NCI-H748 (cell line): ENCODE results near the gene DDX10.
"Not testable (repeated sequence)": the region's sequence is repeated elsewhere in the genome, so short reads cannot be mapped to it uniquely, and the experiment has no call there.

Experiments
- DNase-seq: peaks from one replicate; lab custom pipeline; 2025; ENCODE audit not compliant: unreplicated experiment; lab: John Stamatoyannopoulos, UW

DDX10 gene

DNA sequence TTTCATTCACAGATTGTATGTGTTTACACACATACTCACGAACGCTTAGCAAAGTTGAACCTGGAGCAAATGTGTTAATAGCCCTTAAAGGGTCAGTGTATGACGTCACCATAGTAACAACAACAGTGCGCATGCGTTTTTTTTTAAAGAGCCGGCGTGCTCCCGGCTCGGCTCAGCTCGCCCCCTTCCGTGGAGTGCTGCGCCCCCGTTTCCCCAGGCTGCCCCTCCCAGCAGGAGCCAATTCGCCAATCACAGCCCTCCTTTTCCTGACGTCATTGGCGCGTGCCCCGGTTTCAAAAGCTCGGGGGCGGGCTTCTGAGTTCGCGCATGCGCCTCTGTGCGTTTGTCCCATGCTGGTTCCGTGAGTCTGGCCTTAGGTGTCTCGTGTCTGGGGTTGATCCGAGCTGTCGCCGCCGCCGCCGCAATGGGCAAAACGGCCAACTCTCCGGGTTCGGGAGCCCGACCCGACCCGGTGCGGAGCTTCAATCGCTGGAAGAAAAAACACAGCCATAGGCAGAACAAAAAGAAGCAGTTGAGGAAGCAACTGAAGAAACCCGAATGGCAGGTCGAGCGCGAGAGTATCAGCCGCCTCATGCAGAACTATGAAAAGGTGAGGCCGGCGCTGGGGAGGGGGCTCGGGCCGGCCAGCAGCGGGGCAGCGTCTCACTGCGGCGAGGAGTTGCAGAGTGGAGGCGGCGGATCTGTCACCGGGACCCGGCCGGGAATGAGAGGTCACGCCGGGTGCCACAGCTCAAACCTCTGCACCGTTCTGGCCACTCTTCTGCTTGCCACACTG, at the start of gene DDX10:
TSS of gene DDX10 (plus strand) at position 340 of the 796 bp plus-strand sequence. CDS start at position 425, 85 bp downstream.
- peak; percentile 94 for DNase-seq

DNA sequence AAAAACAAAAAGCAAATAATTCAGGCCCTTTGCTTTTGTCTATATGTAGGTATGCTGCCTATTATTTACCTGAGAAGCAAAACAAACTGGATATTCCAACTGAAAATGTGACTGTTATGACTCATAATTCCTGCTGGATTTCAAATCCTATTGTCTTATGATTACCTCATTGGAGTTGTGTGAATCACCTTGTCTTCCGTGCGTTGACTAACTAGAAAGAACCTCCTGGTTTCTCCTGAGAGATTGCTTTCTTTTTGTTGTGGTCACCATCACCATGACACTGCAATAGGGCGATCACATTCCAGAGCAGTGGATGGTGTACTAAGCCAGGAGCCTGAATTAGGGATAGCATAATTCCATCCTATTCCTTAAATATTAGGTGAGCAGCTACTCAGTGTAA, 48.3 kb upstream of the DDX10 start:
- no peak for DNase-seq

DNA sequence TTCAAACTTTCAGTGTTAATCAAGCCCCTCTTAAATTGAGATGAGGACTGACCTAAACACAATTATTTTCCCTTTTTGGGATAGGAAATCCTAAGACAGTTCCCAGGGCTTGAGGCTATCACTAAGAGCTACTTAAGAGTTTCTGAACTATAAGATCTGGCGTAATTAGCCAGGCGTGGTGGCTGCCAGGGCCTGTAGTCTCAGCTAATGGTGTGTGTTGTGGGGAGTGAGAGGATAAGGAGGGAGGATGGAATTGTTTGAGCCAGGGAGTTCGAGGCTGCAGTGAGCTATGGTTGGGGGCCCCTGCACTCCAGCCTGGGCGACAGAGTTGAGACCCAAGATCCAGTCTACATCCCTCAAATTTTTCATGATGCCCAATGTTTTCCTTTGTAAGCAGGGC, 47.8 kb upstream of the DDX10 start:
- no peak for DNase-seq

DNA sequence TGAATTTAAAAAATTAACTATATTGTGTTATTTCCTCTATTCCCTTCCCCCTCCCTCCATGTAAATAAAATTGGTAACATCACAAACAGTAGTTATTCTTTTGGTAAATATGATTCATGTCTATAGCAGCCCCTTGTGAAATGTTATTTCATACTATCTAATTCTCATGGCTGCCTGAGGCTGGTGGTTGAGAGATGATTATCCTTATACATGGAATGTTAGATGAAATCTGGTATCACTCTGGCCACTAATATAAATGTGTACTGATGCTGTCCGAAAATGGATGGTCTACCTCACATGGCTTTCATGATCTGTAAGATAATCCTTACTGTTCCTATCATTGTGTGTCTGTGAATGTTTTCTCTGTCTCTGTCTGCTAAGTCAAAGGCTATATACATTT, 46.3 kb upstream of the DDX10 start:
- no peak for DNase-seq

GRCh38 chr11:108620958-108621772, 43.7 kb upstream of the DDX10 start:
- DNase-seq, result no peak

DNA sequence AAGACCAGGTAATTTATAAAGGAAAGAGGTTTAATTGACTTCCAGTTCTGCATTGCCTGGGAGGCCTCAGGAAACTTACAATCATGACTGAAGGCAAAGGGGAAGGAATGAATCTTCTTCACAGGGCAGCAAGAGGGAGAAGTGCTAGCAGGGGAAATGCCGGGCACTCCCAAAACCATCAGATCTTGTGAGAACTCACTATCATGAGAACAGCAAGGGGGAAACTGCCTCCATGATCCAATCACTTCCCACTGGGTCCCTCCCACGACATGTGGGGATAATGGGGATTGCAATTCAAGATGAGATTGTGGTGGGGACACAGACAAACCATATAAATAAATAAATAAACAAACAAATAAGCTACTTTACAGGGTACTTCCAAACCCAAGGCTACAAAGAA, 42.5 kb upstream of the DDX10 start:
- no peak for DNase-seq

DNA sequence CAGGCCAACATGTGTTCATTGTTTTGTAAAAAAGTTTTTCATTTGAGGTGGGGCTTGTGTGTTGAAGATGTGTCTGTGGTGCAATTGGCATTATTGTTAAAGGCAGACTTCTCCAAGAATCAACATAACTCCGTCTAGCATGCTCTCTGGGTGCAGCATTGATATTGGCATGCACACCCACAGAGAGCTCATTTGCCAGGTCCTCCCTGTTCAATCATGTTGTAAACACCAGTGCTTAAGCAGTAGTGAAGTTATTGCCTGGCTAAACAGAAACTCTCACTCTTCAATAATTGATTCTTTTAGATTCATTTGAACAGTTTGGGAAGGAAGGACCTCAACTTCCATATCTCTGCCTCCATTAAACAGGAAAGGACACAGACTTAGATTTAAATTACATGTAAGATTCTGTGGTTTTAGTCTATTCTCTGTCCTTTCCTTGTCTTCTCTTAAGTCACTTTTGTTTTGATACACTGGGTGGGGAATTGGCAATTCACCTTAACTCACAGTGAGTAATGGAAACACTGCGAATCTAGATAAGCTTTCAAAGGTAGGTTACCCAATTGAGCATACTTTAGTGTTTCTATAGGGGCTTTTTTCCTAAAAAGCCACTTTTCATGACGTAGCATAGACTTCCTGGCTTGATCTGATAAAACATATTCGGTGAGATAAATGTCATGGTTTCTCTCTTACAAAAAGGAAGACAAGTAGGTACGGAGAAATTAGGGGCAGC, 40.5 kb upstream of the DDX10 start:
- no peak for DNase-seq

GRCh38 chr11:108628326-108628725, 36.5 kb upstream of the DDX10 start:
- DNase-seq, result no peak

GRCh38 chr11:108628812-108629211, 36.1 kb upstream of the DDX10 start:
- no peak for DNase-seq

DNA sequence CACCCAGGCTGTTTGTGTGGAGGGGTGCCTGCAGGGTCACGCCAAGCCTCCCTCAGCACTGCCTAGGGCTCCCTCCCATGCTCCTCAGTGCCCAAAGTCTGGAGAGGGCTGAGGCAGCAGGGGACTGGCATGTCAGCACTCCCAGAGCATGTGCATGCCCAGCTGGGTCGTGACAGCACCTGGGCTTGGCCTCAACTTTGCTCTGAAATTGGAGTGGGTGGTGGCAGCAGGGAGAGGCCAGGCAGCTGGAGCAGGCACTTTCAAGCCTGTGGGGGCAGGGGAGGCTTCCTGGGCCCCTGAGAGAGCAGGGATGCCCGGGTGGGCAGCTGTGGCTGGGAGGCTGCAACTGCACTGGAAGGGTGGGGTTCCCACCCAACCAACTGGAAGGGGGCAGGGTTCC, 35.6 kb upstream of the DDX10 start:
- DNase-seq, result no peak

GRCh38 chr11:108632041-108632704, 32.7 kb upstream of the DDX10 start:
- DNase-seq, result no peak

GRCh38 chr11:108635106-108635505, 29.8 kb upstream of the DDX10 start:
- DNase-seq, result no peak

GRCh38 chr11:108636222-108636621, 28.6 kb upstream of the DDX10 start:
- no peak for DNase-seq

DNA sequence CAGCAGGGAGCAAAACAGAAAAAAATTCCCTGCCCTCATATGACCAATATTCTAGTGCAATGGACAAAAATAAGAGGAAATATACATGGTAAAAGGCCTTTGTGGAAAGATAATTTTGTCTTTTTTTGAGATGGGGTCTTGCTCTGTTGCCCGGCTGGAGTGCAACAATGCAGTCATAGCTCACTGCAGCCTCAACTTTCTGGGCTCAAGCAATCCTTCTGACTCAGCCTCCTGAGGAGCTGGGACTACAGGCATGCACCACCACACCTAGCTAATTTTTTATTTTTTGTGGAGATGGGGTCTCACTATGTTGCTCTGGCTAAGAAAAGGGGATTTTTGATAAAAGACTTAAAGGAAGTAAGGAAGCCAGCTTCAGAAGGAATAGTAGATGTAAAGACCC, 25.7 kb upstream of the DDX10 start:
- no peak for DNase-seq

DNA sequence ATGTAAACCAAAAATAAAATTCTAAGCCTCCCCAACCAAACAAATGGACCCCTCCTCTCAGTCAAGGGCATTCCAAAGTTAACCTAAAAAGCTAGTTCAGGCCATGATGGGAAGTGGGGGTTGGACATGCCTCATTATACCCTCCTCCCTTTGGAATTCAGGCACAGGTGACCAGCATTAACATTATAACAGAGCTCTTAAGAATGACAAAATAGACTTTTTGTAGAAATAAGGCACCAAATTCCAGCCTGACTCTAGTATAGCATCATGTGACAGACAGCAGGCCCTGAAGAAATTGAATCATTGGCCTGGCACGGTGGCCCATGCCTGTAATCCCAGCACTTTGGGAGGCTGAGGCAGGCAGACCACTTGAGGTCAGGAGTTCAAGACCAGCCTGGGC, 23.1 kb upstream of the DDX10 start:
- DNase-seq, result not testable (repeated sequence)

GRCh38 chr11:108643974-108644373, 20.9 kb upstream of the DDX10 start:
- no peak for DNase-seq

- no peak for DNase-seq
Observed at GRCh38 chr11:108645970-108646369, 18.9 kb upstream of the DDX10 start.

- no peak for DNase-seq
Observed at GRCh38 chr11:108647387-108647700, 17.5 kb upstream of the DDX10 start.

- peak; percentile 68 for DNase-seq
Observed at GRCh38 chr11:108647701-108648527, 17.0 kb upstream of the DDX10 start.

DNA sequence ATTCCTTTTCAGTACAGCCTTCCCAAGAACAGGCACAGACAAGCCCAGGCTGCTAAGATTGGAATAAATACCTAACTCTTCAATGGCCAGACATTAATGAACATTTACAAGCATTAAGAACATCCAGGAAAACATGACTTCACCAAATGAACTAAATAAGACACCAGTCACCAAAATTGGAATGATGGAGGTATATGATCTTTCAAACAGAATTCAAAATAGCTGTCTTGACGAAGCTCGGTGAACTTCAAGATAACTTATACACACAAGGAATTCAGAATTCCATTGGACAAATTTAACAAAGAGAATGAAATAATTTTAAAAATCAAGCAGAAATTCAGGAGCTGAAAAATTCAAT, 16.4 kb upstream of the DDX10 start:
- DNase-seq, result no peak
